ENCODE measurements around the gene ANKRD60. TPM values are rescaled to one million over a fixed set of nuclear protein-coding genes. Genes with fewer than 3 reads are reported as not detected.

Gene ANKRD60
- total RNA-seq, 2 donors from 2014 or later, result not detected

DNA sequence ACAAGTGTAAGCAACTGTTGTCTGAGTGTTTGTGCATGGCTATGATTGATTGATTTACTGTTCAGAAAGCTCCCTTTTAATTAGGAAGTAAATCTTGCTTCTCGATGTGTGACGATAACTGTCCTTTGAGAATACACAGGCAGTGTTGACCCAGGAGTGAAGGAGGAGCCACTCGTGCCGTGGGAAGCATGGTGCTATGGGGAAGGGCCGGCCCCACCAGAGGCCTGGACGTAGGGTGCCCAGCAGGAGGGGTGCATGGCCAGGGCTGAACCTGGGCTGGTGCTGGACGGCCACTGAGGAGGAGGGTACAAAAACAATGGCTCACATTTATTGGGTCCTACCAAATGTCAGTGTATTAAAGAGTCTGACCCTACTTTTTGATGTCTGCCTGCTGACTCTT, 60.7 kb downstream of the ANKRD60 start:
- Histone ChIP-seq H3K4me3 (no peak overlapping the region), H3K9me3 (no peaks in the 10 kb centered on the region), H3K4me1 (ENCODE audit: control insufficient read depth in 1 of 2, low read depth in 2 of 2) (peaks cover 0 to under 1% of the 10 kb centered on the region in 2 donors), H3K27me3 (replicated peaks; ENCODE audit: insufficient read depth) (no peaks in the 10 kb centered on the region), H3K36me3 (no peaks in the 10 kb centered on the region), H3K27ac (no peak overlapping the region)
- DNase-seq (ENCODE audit: low spot score) (no peak), ATAC-seq (ENCODE audit: insufficient number of reproducible peaks, low FRiP score, low read depth) (no peak)
- TF ChIP-seq, protein P1, sequence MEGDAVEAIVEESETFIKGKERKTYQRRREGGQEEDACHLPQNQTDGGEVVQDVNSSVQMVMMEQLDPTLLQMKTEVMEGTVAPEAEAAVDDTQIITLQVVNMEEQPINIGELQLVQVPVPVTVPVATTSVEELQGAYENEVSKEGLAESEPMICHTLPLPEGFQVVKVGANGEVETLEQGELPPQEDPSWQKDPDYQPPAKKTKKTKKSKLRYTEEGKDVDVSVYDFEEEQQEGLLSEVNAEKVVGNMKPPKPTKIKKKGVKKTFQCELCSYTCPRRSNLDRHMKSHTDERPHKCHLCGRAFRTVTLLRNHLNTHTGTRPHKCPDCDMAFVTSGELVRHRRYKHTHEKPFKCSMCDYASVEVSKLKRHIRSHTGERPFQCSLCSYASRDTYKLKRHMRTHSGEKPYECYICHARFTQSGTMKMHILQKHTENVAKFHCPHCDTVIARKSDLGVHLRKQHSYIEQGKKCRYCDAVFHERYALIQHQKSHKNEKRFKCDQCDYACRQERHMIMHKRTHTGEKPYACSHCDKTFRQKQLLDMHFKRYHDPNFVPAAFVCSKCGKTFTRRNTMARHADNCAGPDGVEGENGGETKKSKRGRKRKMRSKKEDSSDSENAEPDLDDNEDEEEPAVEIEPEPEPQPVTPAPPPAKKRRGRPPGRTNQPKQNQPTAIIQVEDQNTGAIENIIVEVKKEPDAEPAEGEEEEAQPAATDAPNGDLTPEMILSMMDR (IDR thresholded peaks at IDR 0.05), result no peak

Other genes with a start within 250 kb of the ANKRD60 start
- gene RAB22A, start 81.1 kb upstream of the ANKRD60 start, total RNA-seq, result 10 to 100 TPM; 18.7 to 26.5 TPM
- gene VAPB, start 160.6 kb upstream of the ANKRD60 start, total RNA-seq, result 10 to 100 TPM; 21.5 to 32.8 TPM

All from thoracic aorta (tissue), 2 donors.